Colonic mucosa (tissue), 4 donors: ENCODE data around the gene MAP3K2. TPM values are rescaled to one million over a fixed set of nuclear protein-coding genes. Genes with fewer than 3 reads are reported as not detected.

Source experiments
- DNase-seq: peaks from one replicate; pipeline ENCODE4 v3.0.0-alpha.2; 2020
- H3K27ac ChIP-seq: fragments of 200-600 bp; one replicate; pipeline ENCODE4 v1.8.0; 2021
- H3K27me3 ChIP-seq: fragments of 200-600 bp; one replicate; pipeline ENCODE4 v1.8.0; 2021
- H3K36me3 ChIP-seq: fragments of 200-600 bp; one replicate; pipeline ENCODE4 v1.8.0; 2021
- H3K4me1 ChIP-seq: fragments of 200-600 bp; one replicate; pipeline ENCODE4 v1.8.0; 2021; ENCODE audit warnings: mild to moderate bottlenecking
- H3K4me3 ChIP-seq: fragments of 200-600 bp; one replicate; pipeline ENCODE4 v1.8.0; 2021
- H3K9ac ChIP-seq, 2 donors: one replicate each; pipeline ENCODE4 v1.7.0; 2013; ENCODE audit warnings: control low read depth in 2 of 2, low read depth in 2 of 2, low read length in 2 of 2
- H3K9me3 ChIP-seq: fragments of 200-600 bp; one replicate; pipeline ENCODE4 v1.8.0; 2021
- CTCF ChIP-seq: fragments of 200-600 bp; IDR thresholded peaks from one replicate; pipeline ENCODE4 v1.8.0; 2022; ENCODE audit warnings: antibody characterized with exemption, mild to moderate bottlenecking
- intact Hi-C: fragments of 100-400 bp; cut with DNase I; formaldehyde crosslinking; loops from one replicate; pipeline ENCODE4 v1.14.1; 2022
- total RNA-seq, 2 donors: library from RNA; stranded (reverse); fragmentation: NEBNext Ultra II Directional in 1 of 2; extraction: Animal tissue kit (Norgen Biotek cat#: 25700) in 1 of 2; gene quantifications; one replicate each; pipeline ENCODE4 v1.2.1, GENCODE V29; 2021
- donor health status: healthy.
- donor health status: DM: no; HTN: no; CAD: no.
- donor health status: DM: no; HTN: no; CAD: no.

Gene MAP3K2
- total RNA-seq = 10 to 100 TPM; 53.8 to 76.0 TPM

- Histone ChIP-seq H3K36me3 (no peaks in the 10 kb centered on the region), H3K9me3 (no peaks in the 10 kb centered on the region), H3K27ac (peak within 1 kb of the TSS; percentile 100), H3K27me3 (no peaks in the 10 kb centered on the region), H3K9ac (peak within 1 kb of the TSS; percentile 91 to 93), H3K4me1 (no peaks in the 10 kb centered on the region), H3K4me3 (peak within 1 kb of the TSS; percentile 82)
- DNase-seq = peak; percentile 93
- TF ChIP-seq CTCF = no peak
- intact Hi-C loops = no loop called here
Observed at GRCh38 chr2:127387655-127388422, at the start of gene MAP3K2. Gene MAP3K2 (minus strand): TSS chr2:127387975. CDS start chr2:127343129, 44,846 bp downstream.

- intact Hi-C loops = no loop called here
- DNase-seq = no peak
- no peak overlapping the region for H3K27ac ChIP-seq
- no peak for TF ChIP-seq CTCF
- H3K9me3 ChIP-seq = no peaks in the 10 kb centered on the region
- H3K9ac ChIP-seq = no peak overlapping the region
- no peaks in the 10 kb centered on the region for H3K27me3 ChIP-seq
- no peak overlapping the region for H3K4me3 ChIP-seq
- H3K36me3 ChIP-seq = no peaks in the 10 kb centered on the region
- H3K4me1 ChIP-seq = no peaks in the 10 kb centered on the region
Observed at GRCh38 chr2:127437056-127437455, 49.3 kb upstream of the MAP3K2 start.

GRCh38 chr2:127434515-127434914, 46.7 kb upstream of the MAP3K2 start:
- intact Hi-C loops = no loop called here
- TF ChIP-seq CTCF = no peak
- Histone ChIP-seq H3K4me1 (no peaks in the 10 kb centered on the region), H3K36me3 (no peaks in the 10 kb centered on the region), H3K4me3 (no peak overlapping the region), H3K9me3 (no peaks in the 10 kb centered on the region), H3K27me3 (no peaks in the 10 kb centered on the region), H3K27ac (no peak overlapping the region), H3K9ac (no peak overlapping the region)
- no peak for DNase-seq

GRCh38 chr2:127431408-127432023, 43.7 kb upstream of the MAP3K2 start:
- intact Hi-C loops = no loop called here
- no peaks in the 10 kb centered on the region for H3K4me1 ChIP-seq
- no peak overlapping the region for H3K4me3 ChIP-seq
- no peaks in the 10 kb centered on the region for H3K9me3 ChIP-seq
- no peak overlapping the region for H3K9ac ChIP-seq
- no peaks in the 10 kb centered on the region for H3K36me3 ChIP-seq
- no peak for DNase-seq
- H3K27ac ChIP-seq = no peak overlapping the region
- H3K27me3 ChIP-seq = no peaks in the 10 kb centered on the region
- TF ChIP-seq CTCF = no peak

- Histone ChIP-seq H3K4me1 (no peaks in the 10 kb centered on the region), H3K36me3 (no peaks in the 10 kb centered on the region), H3K4me3 (no peak overlapping the region), H3K27me3 (no peaks in the 10 kb centered on the region), H3K9me3 (no peaks in the 10 kb centered on the region), H3K27ac (no peak overlapping the region), H3K9ac (no peak overlapping the region)
- TF ChIP-seq CTCF = no peak
- DNase-seq = no peak
- intact Hi-C loops = no loop called here
Observed at GRCh38 chr2:127429844-127430425, 42.2 kb upstream of the MAP3K2 start.
